Hair follicular keratinocyte (primary cell): Measurements from ENCODE around the gene GPR37. TPM values are rescaled to one million over a fixed set of nuclear protein-coding genes. Genes with fewer than 3 reads are reported as not detected.

Experiments used
- total RNA-seq: library from RNA; depleted of rRNA; stranded (reverse); fragments of >200 nt; gene quantifications from 2 replicates; pipeline ENCODE4 v1.2.3, GENCODE V29; 2015

GPR37 gene, protein sequence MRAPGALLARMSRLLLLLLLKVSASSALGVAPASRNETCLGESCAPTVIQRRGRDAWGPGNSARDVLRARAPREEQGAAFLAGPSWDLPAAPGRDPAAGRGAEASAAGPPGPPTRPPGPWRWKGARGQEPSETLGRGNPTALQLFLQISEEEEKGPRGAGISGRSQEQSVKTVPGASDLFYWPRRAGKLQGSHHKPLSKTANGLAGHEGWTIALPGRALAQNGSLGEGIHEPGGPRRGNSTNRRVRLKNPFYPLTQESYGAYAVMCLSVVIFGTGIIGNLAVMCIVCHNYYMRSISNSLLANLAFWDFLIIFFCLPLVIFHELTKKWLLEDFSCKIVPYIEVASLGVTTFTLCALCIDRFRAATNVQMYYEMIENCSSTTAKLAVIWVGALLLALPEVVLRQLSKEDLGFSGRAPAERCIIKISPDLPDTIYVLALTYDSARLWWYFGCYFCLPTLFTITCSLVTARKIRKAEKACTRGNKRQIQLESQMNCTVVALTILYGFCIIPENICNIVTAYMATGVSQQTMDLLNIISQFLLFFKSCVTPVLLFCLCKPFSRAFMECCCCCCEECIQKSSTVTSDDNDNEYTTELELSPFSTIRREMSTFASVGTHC
- total RNA-seq, result 0.34 and 0.78 TPM in 2 replicates

GRCh38 chr7:124765401-124766352, at the start of gene GPR37:
GPR37 (minus strand) TSS chr7:124765792; CDS start chr7:124764976, 816 bp downstream.

Other genes with a start within 250 kb of the GPR37 start
- gene POT1, start 164.0 kb upstream of the GPR37 start, total RNA-seq, result 16.2 and 25.3 TPM in 2 replicates